GM12878 (cell line): Measurements from ENCODE around the gene RBM6. TPM values are rescaled to one million over a fixed set of nuclear protein-coding genes. Genes with fewer than 3 reads are reported as not detected.

Source experiments
- ATF2 ChIP-seq: IDR thresholded peaks from 2 replicates; pipeline ENCODE4 v1.6.1; 2012; ENCODE audit warnings: low read length, inconsistent platforms
- BACH1 ChIP-seq: fragments of 450-650 bp; IDR thresholded peaks from 2 replicates; pipeline ENCODE4 v1.6.1; 2017; ENCODE audit warnings: mild to moderate bottlenecking, borderline replicate concordance
- CHD1 ChIP-seq: IDR thresholded peaks from 2 replicates; pipeline ENCODE4 v1.6.1; 2012; ENCODE audit warnings: low read depth, low read length, improper control_type of control experiment
- CREM ChIP-seq: IDR thresholded peaks from 2 replicates; pipeline ENCODE4 v1.6.1; 2014; ENCODE audit warnings: antibody characterized with exemption, low read depth
- ELK1 ChIP-seq: IDR thresholded peaks from 2 replicates; pipeline ENCODE4 v1.6.1; 2012; ENCODE audit warnings: low read depth, low read length, improper control_type of control experiment
- ESRRA ChIP-seq: IDR thresholded peaks from 2 replicates; pipeline ENCODE4 v1.6.1; 2012; ENCODE audit warnings: mild to moderate bottlenecking, low read length, improper control_type of control experiment
- FOXM1 ChIP-seq: IDR thresholded peaks from 2 replicates; pipeline ENCODE4 v1.6.1; 2012; ENCODE audit warnings: low read depth, mild to moderate bottlenecking, inconsistent platforms, low read length, moderate library complexity
- IRF4 ChIP-seq: IDR thresholded peaks from 2 replicates; pipeline ENCODE4 v1.6.1; 2011; ENCODE audit warnings: low read depth, low read length
- LARP7 ChIP-seq: fragments of 450-650 bp; IDR thresholded peaks from 2 replicates; pipeline ENCODE4 v1.6.1; 2017; ENCODE audit warnings: mild to moderate bottlenecking
- MLLT1 ChIP-seq: fragments of 450-650 bp; IDR thresholded peaks from 2 replicates; pipeline ENCODE4 v1.6.1; 2016; ENCODE audit warnings: mild to moderate bottlenecking
- MYC ChIP-seq: IDR thresholded peaks from 2 replicates; pipeline ENCODE4 v1.6.1; 2011; ENCODE audit warnings: mild to moderate bottlenecking, low read length, moderate library complexity, inconsistent platforms; ENCODE audit not compliant: insufficient read depth, insufficient replicate concordance, insufficient read length, severe bottlenecking
- NFXL1 ChIP-seq: fragments of 450-650 bp; IDR thresholded peaks from 2 replicates; pipeline ENCODE4 v1.6.1; 2017; ENCODE audit warnings: antibody characterized with exemption, mild to moderate bottlenecking, borderline replicate concordance
- NFYB ChIP-seq: IDR thresholded peaks from 2 replicates; pipeline ENCODE4 v1.6.1; 2011; ENCODE audit warnings: low read depth, mild to moderate bottlenecking, low read length, improper control_type of control experiment, moderate library complexity; ENCODE audit not compliant: insufficient read depth
- NR2F1 ChIP-seq: fragments of 450-650 bp; conservative IDR thresholded peaks from 2 replicates; pipeline ENCODE4 v1.6.1; 2017; ENCODE audit warnings: mild to moderate bottlenecking
- RAD21 ChIP-seq: IDR thresholded peaks from 2 replicates; pipeline ENCODE4 v1.6.1; 2011; ENCODE audit warnings: mild to moderate bottlenecking, low read depth, low read length, moderate library complexity; ENCODE audit not compliant: insufficient read depth
- RAD51 ChIP-seq: fragments of 450-650 bp; IDR thresholded peaks from 2 replicates; pipeline ENCODE4 v1.6.1; 2016; ENCODE audit warnings: moderate library complexity, mild to moderate bottlenecking, inconsistent platforms
- RBBP5 ChIP-seq: fragments of 200-600 bp; sonication (generic); conservative IDR thresholded peaks from 2 replicates; pipeline ENCODE4 v1.6.1; 2016
- SMAD5 ChIP-seq: IDR thresholded peaks from 2 replicates; pipeline ENCODE4 v1.6.1; 2016; ENCODE audit warnings: antibody characterized with exemption, low read depth
- STAT3 ChIP-seq: IDR thresholded peaks from 2 replicates; pipeline ENCODE4 v1.6.1; 2011; ENCODE audit warnings: low read depth, low read length, improper control_type of control experiment
- TAF1 ChIP-seq: IDR thresholded peaks from 2 replicates; pipeline ENCODE4 v1.6.1; 2011; ENCODE audit warnings: mild to moderate bottlenecking, low read depth, low read length, borderline replicate concordance
- TARDBP ChIP-seq: IDR thresholded peaks from 2 replicates; pipeline ENCODE4 v1.6.1; 2016; ENCODE audit warnings: borderline replicate concordance
- TCF7 ChIP-seq: IDR thresholded peaks from 2 replicates; pipeline ENCODE4 v1.6.1; 2014; ENCODE audit warnings: antibody characterized with exemption, borderline replicate concordance
- ZBTB11 ChIP-seq: fragments of 450-650 bp; formaldehyde crosslinking; IDR thresholded peaks from 2 replicates; pipeline ENCODE4 v1.5.0; 2022; ENCODE audit warnings: mild to moderate bottlenecking, missing genetic modification characterization
- ZNF622 ChIP-seq: fragments of 450-650 bp; IDR thresholded peaks from 2 replicates; pipeline ENCODE4 v1.6.1; 2017; ENCODE audit warnings: mild to moderate bottlenecking, inconsistent platforms
- ZSCAN29 ChIP-seq: fragments of 450-650 bp; IDR thresholded peaks from 2 replicates; pipeline ENCODE4 v1.6.1; 2017; ENCODE audit warnings: mild to moderate bottlenecking, moderate library complexity
- polyA plus RNA-seq, 11 experiments: library from polyadenylated mRNA; depleted of rRNA in 4 of 11; unstranded in 6 of 11; stranded (reverse) in 5 of 11; fragments of >200 nt; fragmentation: Nextera tagmentation in 4 of 11; fragmentation: Illumina TruSeq in 1 of 11; extraction: Ambion mirVana in 4 of 11; extraction: Trizol in 1 of 11; gene quantifications; 1 replicate in 1 of 11; 2 replicates in 10 of 11; pipeline versions ENCODE4 v1.2.1 to v1.2.3, GENCODE V29; 2011 to 2016; ENCODE audit warnings: inconsistent platforms in 2 of 11, missing spikeins in 2 of 11, low read depth in 1 of 11
- total RNA-seq, 4 experiments: library from RNA; depleted of rRNA in 3 of 4; stranded (reverse); fragments of >200 nt in 3 of 4; fragmentation: Illumina TruSeq in 1 of 4; extraction: Trizol in 1 of 4; gene quantifications; 2 replicates each; pipeline versions ENCODE4 v1.2.1 to v1.2.3, GENCODE V29; 2013 to 2021

The RBM6 gene
- total and polyA plus RNA-seq, 10 of the 15 experiments (the other 5 are each of a cell fraction or from before 2014, with no cell fraction given): 45.3 to 103 (median 81.3) TPM

GRCh38 chr3:50088725-50089608 lies 149.0 kb downstream of the RBM6 start, which contains the start of gene RBM5 (continued):
- TF ChIP-seq ZBTB11 (CRISPR knock-in tag) (no peak), ESRRA (no peak), NR2F1 (no peak), CHD1 (no peak; the same call in 1 of the 2 replicates), RAD51 (no peak), CREM (peak; percentile 73; the same call in 1 of the 2 replicates), FOXM1 (no peak), ELK1 (0 out of 2 replicates have a peak, but pooled peaks have one; percentile 28), RBBP5 (no peak), ZNF622 (no peak), MYC (no peak), TAF1 (peak; percentile 88), TCF7 (no peak), STAT3 (no peak), ZSCAN29 (no peak), BACH1 (no peak), NFXL1 (no peak), IRF4 (no peak), MLLT1 (peak; percentile 35), LARP7 (no peak), NFYB (peak; percentile 34; the same call in 1 of the 2 replicates), SMAD5 (peak; percentile 74; the same call in 1 of the 2 replicates), ATF2 (no peak), TARDBP (no peak; the same call in 1 of the 2 replicates), RAD21 (no peak)
